ENCODE data around the gene CEACAM16.
"Not testable (repeated sequence)": the region's sequence is repeated elsewhere in the genome, so short reads cannot be mapped to it uniquely, and the experiment has no call there.

CEACAM16 gene

DNA sequence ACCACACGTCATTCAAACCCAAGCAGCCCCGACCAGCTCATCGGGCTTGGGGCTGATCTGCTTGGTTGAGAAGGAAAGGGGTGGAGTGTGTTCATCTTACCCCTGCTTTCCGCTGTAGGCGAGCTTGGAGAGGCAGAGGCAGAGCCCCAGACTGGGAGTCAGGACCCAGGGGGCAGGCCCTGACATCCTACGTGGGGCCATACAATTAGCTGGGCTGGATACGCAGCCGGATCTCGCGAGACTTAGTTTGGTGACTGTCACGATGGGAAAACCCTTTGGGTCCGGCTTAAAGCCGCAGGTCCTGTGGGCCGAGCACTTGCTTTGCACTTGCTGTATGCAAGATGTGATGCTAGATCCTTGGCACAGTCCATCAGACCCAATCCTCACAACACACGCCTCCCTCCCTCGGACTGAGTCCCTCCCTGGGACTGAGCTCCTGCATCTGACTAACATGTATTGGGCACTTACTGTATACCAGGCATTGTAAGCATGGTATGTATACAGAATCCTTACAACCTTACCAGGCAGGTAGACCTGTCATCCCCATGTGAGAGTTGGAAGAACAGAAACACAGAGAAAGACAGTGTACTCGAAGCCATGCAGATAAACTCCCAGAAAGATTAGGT is 3.7 kb downstream of the CEACAM16 start:
- FAIRE-seq (no peak), DNase-seq (ENCODE audit: low spot score) (no peak)

DNA sequence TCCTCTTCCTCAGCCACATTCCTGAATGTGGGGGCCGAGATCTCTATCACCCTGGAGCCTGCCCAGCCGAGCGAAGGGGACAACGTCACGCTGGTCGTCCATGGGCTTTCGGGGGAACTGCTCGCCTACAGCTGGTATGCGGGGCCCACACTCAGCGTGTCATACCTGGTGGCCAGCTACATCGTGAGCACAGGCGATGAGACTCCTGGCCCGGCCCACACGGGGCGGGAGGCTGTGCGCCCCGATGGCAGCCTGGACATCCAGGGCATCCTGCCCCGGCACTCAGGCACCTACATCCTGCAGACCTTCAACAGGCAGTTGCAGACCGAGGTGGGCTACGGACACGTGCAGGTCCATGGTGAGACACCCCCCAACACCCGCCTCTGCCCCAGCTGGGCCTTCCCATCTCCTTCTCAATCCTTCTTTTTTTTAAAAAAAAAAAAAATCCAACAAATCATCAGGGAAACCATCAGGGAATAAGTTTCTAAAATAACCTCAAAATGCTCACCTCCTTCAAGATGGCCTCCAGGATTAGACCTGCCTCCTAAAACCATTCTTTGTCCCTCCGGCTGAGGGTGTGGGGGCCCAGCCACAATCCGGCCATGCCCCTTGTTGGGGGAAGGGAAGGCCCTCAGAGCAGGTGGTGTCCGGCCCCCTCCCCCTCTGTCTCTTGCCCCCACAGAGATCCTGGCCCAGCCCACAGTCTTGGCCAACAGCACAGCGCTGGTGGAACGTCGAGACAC is 4.6 kb downstream of the CEACAM16 start:
- FAIRE-seq = no peak
- no peak for DNase-seq (ENCODE audit: low spot score)

DNA sequence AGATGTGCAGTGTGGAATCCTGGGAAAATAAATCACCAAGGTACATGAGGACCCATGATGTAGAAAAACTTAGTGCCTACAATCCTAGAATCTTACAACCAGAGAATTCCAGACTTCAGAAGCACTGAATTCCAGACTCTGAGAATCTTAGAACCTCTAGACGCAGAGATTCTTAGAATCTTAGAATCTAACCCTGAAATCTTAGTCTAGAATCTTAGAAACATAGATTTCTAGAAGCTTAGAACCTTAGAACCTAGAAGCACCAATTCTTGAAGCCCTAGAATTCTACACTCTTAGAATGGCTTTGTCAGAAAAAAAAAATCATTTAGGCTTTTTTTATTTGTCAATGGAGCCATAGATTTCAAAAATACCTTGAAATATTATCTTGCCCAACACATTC is 6.0 kb downstream of the CEACAM16 start:
- DNase-seq (ENCODE audit: low spot score) = no peak
- FAIRE-seq = no peak

DNA sequence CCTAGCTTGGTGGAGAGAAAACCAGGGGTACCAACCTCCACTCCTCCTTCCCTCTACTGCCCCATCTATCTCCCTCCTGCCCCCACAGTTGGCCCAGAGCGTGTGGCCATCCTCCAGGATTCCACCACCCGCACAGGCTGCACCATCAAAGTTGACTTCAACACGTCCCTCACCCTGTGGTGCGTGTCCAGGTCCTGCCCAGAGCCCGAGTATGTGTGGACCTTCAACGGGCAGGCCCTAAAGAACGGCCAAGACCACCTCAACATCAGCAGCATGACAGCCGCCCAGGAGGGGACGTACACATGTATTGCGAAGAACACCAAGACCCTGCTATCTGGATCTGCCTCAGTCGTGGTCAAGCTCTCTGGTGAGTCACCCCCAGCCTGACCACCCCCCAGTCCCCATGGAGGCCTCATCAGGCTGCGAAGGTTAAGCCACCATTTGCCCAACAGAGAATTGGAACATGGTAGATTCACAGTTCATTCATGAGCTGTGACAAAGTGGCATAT is 6.6 kb downstream of the CEACAM16 start:
- DNase-seq (ENCODE audit: low spot score) (no peak), FAIRE-seq (no peak)

DNA sequence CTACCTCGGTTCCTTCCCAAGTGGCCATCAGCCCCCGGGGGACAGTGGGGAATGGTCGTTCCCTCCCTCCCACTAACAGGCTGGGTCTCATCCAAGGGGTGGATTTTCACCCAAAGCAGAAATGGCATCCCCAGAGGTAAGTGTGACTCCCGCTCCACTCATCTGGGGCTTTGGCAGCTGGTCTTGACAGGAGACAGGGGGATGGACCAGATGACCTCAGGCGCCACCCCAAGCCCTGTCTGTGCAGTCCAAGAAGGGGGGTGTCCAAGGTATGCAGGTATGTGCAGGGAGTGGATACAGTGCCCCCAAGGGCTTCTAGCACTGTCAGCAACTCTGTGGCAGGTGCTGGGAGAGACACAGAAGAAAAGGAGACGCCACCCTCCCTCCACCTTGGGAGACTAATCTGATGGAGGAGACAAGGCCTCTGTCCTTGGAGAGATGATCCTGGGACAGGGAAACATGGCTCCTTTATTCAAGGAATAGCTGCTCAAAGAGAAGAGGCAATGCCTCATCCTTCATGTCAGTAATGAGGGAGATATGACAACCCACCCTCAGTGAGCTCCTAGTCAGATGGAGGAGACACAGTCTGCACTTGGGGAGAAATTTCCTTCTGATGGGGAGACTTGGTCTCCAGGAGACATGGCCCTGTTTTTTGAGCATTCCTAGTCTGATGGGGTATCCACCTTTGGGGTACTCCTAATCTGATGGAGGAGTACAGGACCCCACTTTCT is 7.7 kb downstream of the CEACAM16 start:
- DNase-seq (ENCODE audit: low spot score) = no peak
- FAIRE-seq = no peak

DNA sequence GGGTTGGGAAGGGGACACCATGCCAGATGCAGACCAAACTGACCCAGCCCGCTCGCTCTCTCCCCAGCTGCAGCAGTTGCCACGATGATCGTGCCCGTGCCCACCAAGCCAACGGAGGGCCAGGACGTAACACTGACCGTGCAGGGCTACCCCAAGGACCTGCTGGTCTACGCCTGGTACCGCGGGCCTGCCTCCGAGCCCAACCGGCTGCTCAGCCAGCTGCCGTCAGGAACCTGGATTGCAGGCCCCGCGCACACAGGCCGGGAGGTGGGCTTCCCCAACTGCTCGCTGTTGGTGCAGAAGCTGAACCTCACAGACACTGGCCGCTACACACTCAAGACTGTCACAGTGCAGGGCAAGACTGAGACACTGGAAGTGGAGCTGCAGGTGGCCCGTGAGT is 8.8 kb downstream of the CEACAM16 start:
- DNase-seq (ENCODE audit: low spot score) (no peak), FAIRE-seq (no peak)

DNA sequence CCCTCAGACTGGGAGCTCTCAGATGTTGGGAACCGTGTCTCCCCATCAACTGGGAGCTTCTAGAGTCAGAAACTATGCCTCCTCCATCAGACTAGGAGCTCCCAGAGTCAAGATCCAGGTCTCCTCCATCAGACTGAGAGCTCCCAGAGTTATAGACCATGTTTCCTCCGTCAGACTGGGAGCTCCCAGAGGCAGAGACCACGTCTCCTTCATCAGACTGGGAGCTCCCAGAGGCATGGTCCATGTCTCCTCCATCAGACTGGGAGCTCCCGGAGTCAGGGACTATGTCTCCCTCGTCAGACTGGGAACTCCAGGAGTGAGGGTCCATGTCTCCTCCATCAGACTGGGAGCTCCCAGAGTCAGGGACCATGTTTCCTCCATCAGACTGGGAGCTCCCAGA is 10.0 kb downstream of the CEACAM16 start:
- DNase-seq (ENCODE audit: low spot score) (no peak), FAIRE-seq (no peak)

DNA sequence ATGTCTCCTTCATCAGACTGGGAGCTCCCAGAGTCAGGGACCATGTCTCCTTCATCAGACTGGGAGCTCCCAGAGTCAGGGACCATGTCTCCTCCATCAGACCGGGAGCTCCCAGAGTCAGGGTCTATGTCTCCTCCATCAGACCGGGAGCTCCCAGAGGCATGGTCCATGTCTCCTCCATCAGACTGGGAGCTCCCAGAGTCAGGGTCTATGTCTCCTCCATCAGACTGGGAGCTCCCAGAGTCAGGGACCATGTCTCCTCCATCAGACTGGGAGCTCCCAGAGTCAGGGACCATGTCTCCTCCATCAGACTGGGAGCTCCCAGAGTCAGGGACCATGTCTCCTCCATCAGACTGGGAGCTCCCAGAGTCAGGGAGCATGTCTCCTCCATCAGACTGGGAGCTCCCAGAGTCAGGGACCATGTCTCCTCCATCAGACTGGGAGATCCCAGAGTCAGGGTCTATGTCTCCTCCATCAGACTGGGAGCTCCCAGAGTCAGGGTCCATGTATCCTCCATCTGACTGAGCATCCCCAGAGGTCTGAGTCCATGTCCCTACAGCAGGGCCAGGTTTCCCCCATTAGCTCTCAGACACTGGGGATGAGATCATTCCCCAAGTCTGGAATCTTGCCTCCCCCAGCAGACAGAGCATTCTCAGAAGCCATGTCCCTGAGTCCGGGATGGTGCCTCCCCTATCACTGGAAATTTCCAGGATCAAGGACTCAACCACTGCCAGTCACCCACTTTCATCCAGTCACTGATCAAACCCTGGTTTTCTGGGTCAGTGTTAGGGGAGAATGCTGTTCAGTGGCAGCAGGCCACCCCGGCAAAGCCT is 10.7 kb downstream of the CEACAM16 start:
- not testable (repeated sequence) for FAIRE-seq

DNA sequence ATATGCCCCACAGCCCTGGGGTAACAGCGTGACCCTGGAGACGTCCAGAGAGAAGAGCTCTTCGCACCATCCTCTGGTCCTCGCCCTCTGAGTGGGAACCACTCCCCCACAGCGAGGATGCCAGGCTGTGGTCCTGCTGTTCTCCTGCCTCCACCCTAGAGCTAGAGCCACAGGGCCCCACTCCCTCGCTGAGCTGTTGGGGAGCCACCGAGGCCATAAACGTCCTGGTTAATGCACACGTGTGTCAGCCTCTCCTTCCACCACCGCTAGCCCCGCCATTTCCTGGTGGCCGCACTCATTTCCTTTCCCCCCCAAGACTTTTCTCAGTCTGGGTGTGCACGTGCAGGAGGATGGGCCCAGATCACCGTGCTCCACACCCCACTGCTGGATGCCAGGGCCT is 11.5 kb downstream of the CEACAM16 start:
- DNase-seq (ENCODE audit: low spot score) = no peak
- FAIRE-seq = no peak

More for the DNA sequence above, 10.7 kb downstream of the CEACAM16 start:
- DNase-seq (ENCODE audit: low spot score) = not testable (repeated sequence)

DNA sequence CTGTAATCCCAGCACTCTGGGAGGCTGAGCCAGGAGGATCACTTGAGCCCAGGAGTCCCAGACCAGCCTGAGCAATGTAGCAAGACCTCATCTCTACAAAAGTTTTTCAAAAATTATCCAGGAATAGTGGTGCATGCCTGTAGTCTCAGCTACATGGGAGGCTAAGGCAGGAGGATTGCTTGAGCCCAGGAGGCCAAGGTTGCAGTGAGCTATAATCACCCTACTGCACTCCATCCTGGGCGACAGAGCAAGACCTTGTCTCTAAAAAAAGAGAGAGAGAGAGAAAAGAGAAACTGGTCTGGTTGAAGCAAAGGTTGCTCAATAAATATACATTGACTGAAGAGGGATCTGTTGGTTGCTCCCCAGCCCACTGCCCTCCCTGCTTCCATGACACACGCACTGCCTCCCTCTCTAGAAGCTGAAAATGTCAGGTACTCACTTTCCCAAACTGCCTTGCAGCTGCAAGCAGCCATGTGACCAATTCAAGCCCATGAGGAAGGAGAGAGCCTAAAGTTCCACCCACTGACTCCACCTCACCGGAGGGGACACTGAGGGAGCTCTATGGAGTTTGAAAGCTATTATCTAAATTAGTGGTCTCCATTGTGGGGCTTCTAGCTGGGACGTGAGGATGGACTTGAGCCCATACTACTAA is 14.0 kb downstream of the CEACAM16 start:
- no peak for DNase-seq (ENCODE audit: low spot score)
- no peak for FAIRE-seq

DNA sequence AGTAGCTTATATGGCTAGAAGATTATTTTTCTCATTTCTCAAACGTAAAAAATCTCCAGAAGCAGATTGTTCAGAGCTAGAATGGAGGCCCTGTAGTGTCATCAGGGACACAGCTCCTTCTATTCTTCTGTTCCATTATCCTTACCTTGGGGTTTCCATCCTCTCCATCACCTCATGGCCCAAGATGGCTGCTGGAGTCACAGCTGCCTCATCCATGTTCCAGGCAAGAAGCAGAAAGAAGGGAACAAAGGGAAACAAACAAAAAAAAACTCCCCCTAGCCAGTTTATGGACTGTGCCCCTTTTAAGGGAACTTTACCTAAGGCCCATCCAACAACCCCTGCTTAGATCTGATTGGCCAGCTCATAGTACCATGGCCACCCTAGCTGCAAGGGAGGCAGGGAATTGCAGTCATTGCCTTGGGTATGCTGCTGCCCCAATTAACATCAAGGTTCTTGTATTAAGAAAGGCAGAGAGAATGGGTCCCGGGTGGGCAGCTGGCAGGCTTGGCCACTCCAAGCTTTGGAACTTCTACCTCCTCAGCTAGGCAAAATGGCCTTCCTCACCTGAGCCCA is 15.7 kb downstream of the CEACAM16 start:
- FAIRE-seq = no peak

DNA sequence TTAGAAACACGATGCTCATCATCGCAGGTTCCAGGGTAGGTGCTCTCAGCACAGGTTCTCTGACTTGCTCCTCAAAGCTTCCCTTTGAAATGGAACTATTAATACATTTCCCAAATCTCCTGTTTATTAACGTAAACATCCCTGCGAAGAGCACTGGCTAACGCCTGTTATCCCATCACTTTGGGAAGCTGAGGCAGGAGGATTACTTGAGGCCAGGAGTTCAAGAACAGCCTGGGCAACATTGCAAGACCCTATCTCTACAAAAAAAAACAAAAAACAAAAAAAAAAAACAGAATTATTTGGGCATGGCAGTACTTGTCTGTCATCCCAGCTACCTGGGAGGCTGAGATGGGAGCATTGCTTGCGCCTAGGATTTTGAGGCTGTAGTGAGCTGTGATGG is 18.7 kb downstream of the CEACAM16 start:
- no peak for FAIRE-seq

More for the DNA sequence above, 15.7 kb downstream of the CEACAM16 start:
- DNase-seq (ENCODE audit: low spot score) = no peak

DNA sequence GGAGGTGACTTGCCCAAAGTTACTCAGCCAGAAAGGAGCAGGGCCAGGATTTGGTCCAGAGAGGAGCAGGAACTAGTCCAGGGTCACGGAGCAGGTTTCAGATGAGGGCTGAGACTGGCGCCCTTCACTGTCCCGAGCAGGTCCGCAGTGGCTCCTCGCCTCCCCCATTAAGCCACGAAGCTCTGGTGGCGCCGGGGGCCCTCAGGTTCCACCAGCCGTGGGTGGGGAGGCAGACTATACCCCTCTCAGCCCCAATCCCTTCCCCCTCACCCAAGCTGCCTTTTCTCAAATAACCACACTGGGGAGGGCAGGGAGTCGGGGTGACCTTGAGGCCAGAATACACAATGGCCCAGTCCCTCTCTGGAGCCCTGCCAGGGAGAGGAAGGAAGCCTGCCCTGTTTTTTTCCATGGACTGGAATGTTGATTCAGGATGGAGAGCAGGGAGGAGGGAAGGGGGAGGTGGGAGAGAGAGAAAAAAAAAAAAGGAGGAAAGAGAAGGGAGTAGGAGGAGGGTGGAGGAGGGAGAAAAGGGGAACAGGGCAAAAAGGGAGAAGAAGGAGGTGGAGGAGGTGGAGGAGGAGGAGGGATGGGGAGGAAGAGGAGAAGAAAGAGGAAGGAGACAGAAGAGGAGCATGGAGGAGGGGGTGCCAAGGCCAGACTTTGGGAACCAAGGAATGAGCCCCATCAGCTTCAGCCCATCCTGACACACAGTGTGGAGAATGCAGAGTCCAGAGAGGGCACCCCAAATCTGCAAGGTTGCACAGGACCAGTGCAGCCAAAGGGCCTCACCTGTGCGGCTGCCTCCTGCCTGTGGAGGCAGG is 19.7 kb downstream of the CEACAM16 start:
- FAIRE-seq (peak; percentile 53), DNase-seq (ENCODE audit: low spot score) (peak; percentile 80)

More for the DNA sequence above, 18.7 kb downstream of the CEACAM16 start:
- DNase-seq (ENCODE audit: low spot score) = no peak

DNA sequence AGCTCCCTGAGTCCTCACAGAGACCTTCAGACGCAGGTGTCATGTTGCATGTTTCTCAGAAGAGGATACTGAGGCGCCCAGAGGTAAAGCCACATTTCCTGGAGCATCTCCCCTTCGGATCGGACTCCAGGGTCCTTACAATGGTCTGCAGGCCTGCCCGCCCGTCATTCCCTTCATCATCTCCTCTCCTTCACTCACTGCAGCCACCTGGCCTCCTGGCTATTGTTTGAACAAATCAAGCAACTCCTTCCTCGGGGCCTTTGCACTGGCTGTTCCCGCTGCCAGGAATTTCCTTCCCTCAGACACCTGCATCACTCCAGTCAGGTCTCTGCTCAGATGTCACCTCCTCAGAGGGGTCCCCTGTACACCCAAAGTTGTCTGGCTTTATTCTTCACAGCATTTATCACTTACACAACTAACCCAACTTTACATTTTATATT is 20.3 kb downstream of the CEACAM16 start:
- DNase-seq (ENCODE audit: low spot score) = no peak
- no peak for FAIRE-seq

DNA sequence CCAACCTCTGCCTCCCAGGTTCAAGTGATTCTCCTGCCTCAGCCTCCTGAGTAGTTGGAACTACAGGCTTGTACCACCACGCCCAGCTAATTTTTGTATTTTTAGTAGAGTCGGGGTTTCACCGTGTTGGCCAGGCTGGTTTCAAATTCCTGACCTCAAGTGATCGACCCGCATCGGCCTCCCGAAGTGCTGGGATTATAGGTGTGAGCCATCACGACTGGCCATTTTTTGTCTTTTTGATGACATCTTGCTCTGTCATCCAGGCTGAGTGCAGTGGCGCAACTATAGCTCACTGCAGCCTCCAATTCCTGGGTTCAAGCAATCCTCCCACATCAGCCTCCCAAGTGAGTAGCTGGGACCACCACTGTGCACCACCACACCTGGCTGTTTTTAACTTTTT is 21.4 kb downstream of the CEACAM16 start:
- not testable (repeated sequence) for FAIRE-seq; DNase-seq (ENCODE audit: low spot score)

DNA sequence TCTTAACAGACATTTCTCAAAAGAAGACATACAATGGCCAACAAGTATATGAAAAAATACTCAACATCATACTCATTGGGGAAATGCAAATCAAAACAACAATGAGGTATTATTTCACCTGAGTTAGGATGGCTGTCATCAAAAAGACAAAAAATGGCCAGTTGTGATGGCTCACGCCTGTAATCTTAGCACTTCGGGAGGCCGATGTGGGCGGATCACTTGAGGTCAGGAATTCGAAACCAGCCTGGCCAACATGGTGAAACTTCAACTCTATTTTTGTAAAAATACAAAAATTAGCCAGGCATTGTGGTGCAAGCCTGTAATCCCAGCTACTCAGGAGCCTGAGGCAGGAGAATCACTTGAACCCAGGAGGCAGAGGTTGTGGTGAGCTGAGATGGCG is 22.0 kb downstream of the CEACAM16 start:
- DNase-seq (ENCODE audit: low spot score) (no peak), FAIRE-seq (no peak)

DNA sequence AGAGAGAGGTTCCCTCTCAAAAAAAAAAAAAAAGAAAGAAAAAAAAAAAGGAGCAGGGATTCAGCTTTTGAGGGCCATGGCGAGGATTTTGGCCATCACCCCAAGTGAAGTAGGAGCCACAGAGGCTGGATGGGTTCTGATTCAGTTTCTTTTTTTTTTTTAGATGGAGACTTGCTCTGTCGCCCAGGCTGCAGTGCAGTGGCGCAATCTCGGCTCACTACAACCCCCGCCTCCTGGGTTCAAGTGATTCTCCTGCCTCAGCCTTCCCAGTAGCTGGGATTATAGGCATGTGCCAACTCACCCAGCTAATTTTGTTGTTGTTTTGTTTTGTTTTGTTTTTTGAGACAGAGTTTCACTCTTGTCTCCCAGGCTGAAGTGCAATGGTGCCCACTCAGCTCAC is 22.4 kb downstream of the CEACAM16 start:
- not testable (repeated sequence) for FAIRE-seq; DNase-seq (ENCODE audit: low spot score)

DNA sequence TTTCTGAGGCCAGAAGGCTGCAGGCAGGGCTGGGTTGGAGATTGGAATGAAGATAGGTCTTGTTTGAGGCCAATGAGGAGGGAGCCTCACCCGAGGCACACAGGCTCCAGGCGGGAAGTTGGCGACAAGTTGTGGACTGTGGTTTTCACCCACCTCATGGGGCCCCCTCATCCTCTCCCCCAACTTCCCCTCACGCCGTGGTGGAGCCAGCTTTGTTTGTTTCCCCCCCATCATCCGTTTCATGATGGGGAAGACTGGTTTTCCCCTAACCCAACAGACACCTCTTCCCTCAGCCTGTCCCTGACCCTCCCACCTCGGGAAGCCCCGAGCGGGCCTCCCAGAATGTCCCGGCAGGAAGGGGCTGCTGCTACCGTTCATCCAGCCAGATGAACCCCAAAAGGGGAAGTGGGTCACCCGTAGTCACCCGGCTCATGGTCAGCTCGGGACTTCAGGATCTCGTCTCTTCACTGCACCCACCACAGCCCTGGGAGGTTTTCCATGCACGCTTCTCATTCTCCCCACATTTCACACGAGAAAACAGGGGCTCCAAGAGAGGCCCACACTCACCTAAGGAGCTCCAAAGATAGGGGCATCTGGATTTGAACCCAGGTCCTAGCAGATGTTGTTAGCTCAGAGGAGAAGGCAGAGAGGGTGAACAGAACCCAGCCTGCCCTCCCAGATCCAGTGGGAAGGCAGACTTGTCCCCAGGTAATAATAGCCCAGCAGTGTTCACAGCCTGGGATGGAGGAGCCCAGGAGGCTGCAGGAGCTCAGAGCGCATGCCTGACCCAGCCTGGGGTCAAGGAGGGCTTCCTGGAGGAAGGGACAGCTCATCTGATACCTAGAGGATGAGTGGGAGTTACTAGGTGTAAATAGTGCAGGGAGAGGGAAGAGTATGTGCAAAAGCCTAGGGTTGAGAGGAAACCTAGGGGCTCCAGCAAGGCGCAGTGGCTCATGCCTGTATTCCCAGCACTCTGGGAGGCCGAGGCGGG is 23.5 kb downstream of the CEACAM16 start:
- FAIRE-seq (no peak), DNase-seq (ENCODE audit: low spot score) (no peak)
